Measurements from ENCODE around the gene CASP2. TPM values are rescaled to one million over a fixed set of nuclear protein-coding genes. Genes with fewer than 3 reads are reported as not detected.

CASP2 gene
- polyA plus RNA-seq, 3 donors = 7.9 to 30.2 (median 12.2) TPM

GRCh38 chr7:143280566-143280965, 7.6 kb upstream of the CASP2 start:
- no peaks in the 10 kb centered on the region for H3K79me2 ChIP-seq (ENCODE audit: insufficient read depth, low read length)
- no peak overlapping the region for H2AFZ ChIP-seq (ENCODE audit: insufficient read depth, low read depth, low read length, poor library complexity, severe bottlenecking)
- H3K4me3 Mint-ChIP-seq = no peak overlapping the region
- no peaks in the 10 kb centered on the region for H4K20me1 ChIP-seq (ENCODE audit: insufficient read depth, low read length)
- no peak overlapping the region for H3K4me2 ChIP-seq (replicated peaks; ENCODE audit: extremely low read depth, low read length, poor library complexity, severe bottlenecking)
- intact Hi-C loops (cut with micrococcal nuclease) = loop anchor here in 1 of 2 donors (10.0 kb wide), 1 partner anchor 94 kb away; no protein-coding TSS in a partner anchor
- no peaks in the 10 kb centered on the region for H3K36me3 ChIP-seq (replicated peaks in 1 of 2; ENCODE audit: control insufficient read depth in 1 of 2, insufficient read depth in 2 of 2, low read length in 2 of 2)
- peaks cover 0 to 2% (median 0%) of the 10 kb centered on the region in 7 donors for H3K9me3 Mint-ChIP-seq
- H3K27ac ChIP-seq (ENCODE audit: low read depth in 1 of 2, low read length in 2 of 2) = no peak overlapping the region
- no peaks in the 10 kb centered on the region for H3K9me3 ChIP-seq (replicated peaks in 1 of 2; ENCODE audit: control insufficient read depth in 1 of 2, insufficient read depth in 1 of 2, low read length in 2 of 2)
- H3K4me1 ChIP-seq (ENCODE audit: control insufficient read depth in 1 of 2, insufficient read depth in 2 of 2, low read length in 2 of 2) = peaks cover 0 to 19% of the 10 kb centered on the region in 2 donors
- no peak overlapping the region for H3K9ac ChIP-seq (ENCODE audit: insufficient read depth, low read length, poor library complexity, severe bottlenecking)
- H3K27me3 ChIP-seq (ENCODE audit: control insufficient read depth in 2 of 2, insufficient read depth in 2 of 2, low read length in 2 of 2) = no peaks in the 10 kb centered on the region
- H3K4me1 Mint-ChIP-seq = peaks cover 17% of the 10 kb centered on the region
- WGBS (ENCODE audit: insufficient coverage) = no CpG with 5 or more reads among the region's 2 CpGs
- TF ChIP-seq, protein P1, sequence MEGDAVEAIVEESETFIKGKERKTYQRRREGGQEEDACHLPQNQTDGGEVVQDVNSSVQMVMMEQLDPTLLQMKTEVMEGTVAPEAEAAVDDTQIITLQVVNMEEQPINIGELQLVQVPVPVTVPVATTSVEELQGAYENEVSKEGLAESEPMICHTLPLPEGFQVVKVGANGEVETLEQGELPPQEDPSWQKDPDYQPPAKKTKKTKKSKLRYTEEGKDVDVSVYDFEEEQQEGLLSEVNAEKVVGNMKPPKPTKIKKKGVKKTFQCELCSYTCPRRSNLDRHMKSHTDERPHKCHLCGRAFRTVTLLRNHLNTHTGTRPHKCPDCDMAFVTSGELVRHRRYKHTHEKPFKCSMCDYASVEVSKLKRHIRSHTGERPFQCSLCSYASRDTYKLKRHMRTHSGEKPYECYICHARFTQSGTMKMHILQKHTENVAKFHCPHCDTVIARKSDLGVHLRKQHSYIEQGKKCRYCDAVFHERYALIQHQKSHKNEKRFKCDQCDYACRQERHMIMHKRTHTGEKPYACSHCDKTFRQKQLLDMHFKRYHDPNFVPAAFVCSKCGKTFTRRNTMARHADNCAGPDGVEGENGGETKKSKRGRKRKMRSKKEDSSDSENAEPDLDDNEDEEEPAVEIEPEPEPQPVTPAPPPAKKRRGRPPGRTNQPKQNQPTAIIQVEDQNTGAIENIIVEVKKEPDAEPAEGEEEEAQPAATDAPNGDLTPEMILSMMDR (IDR thresholded peaks at IDR 0.05) = no peak
- no peaks in the 10 kb centered on the region for H3K36me3 Mint-ChIP-seq
- peaks cover 0 to 3% (median 1%) of the 10 kb centered on the region in 3 donors for H3K27me3 Mint-ChIP-seq (ENCODE audit: low read depth in 3 of 3)
- no peak for DNase-seq
- no peak overlapping the region for H3K4me3 ChIP-seq (replicated peaks in 1 of 3; ENCODE audit: low read depth in 2 of 3, low read length in 3 of 3)
- peak overlapping the region in 1 of 7 donors; percentile 37 for H3K27ac Mint-ChIP-seq

- H3K27me3 ChIP-seq (ENCODE audit: control insufficient read depth in 2 of 2, insufficient read depth in 2 of 2, low read length in 2 of 2) = no peaks in the 10 kb centered on the region
- no peaks in the 10 kb centered on the region for H3K36me3 ChIP-seq (replicated peaks in 1 of 2; ENCODE audit: control insufficient read depth in 1 of 2, insufficient read depth in 2 of 2, low read length in 2 of 2)
- Mint-ChIP-seq H3K4me1 (peaks cover 17% of the 10 kb centered on the region), H3K4me3 (no peak overlapping the region), H3K27me3 (ENCODE audit: low read depth in 3 of 3) (peaks cover 0 to 2% (median 1%) of the 10 kb centered on the region in 3 donors), H3K9me3 (peaks cover 0 to 2% (median 0%) of the 10 kb centered on the region in 7 donors), H3K27ac (peak overlapping the region in 1 of 7 donors; percentile 19), H3K36me3 (no peaks in the 10 kb centered on the region)
- no peak overlapping the region for H3K4me3 ChIP-seq (replicated peaks in 1 of 3; ENCODE audit: low read depth in 2 of 3, low read length in 3 of 3)
- WGBS (ENCODE audit: insufficient coverage) = no CpG with 5 or more reads among the region's 2 CpGs
- no peak overlapping the region for H3K9ac ChIP-seq (ENCODE audit: insufficient read depth, low read length, poor library complexity, severe bottlenecking)
- no peaks in the 10 kb centered on the region for H3K9me3 ChIP-seq (replicated peaks in 1 of 2; ENCODE audit: control insufficient read depth in 1 of 2, insufficient read depth in 1 of 2, low read length in 2 of 2)
- TF ChIP-seq, protein P1 (IDR thresholded peaks at IDR 0.05) = no peak
- intact Hi-C loops (cut with micrococcal nuclease) = loop anchor here in 1 of 2 donors (10.0 kb wide), 1 partner anchor 93 kb away; no protein-coding TSS in a partner anchor
- no peaks in the 10 kb centered on the region for H3K79me2 ChIP-seq (ENCODE audit: insufficient read depth, low read length)
- DNase-seq = no peak
- peaks cover 0 to 19% of the 10 kb centered on the region in 2 donors for H3K4me1 ChIP-seq (ENCODE audit: control insufficient read depth in 1 of 2, insufficient read depth in 2 of 2, low read length in 2 of 2)
- H3K27ac ChIP-seq (ENCODE audit: low read depth in 1 of 2, low read length in 2 of 2) = no peak overlapping the region
- no peak overlapping the region for H3K4me2 ChIP-seq (replicated peaks; ENCODE audit: extremely low read depth, low read length, poor library complexity, severe bottlenecking)
- no peak overlapping the region for H2AFZ ChIP-seq (ENCODE audit: insufficient read depth, low read depth, low read length, poor library complexity, severe bottlenecking)
- no peaks in the 10 kb centered on the region for H4K20me1 ChIP-seq (ENCODE audit: insufficient read depth, low read length)
These were observed 6.6 kb upstream of the CASP2 start for GRCh38 chr7:143281529-143281928.

Data from CD14-positive monocyte (primary cell).